ENCODE results near the gene ITPR2. TPM values are rescaled to one million over a fixed set of nuclear protein-coding genes. Genes with fewer than 3 reads are reported as not detected.

The ITPR2 gene
- polyA plus RNA-seq, 1 experiment, result 3.4 TPM

GRCh38 chr12:26688344-26688904 is 144.6 kb downstream of the ITPR2 start:
- H3K4me3 ChIP-seq (ENCODE audit: low read depth, low read length), result no peak overlapping the region
- ChIA-PET POLR2A (no interaction called here), CTCF (no interaction called here)
- H3K27ac ChIP-seq (ENCODE audit: low read depth, low read length), result no peak overlapping the region
- TF ChIP-seq CTCF (IDR thresholded peaks at IDR 0.05; ENCODE audit: low read depth, low read length), result no peak
- H3K27me3 ChIP-seq (ENCODE audit: control insufficient read depth, insufficient read depth, low read length), result no peaks in the 10 kb centered on the region
- H3K9me3 ChIP-seq (ENCODE audit: control insufficient read depth, insufficient read depth, low read length), result no peaks in the 10 kb centered on the region
- DNase-seq (ENCODE audit: low read depth, low spot score), result no peak

- no peak for TF ChIP-seq CTCF (IDR thresholded peaks at IDR 0.05; ENCODE audit: low read depth, low read length)
- no peak overlapping the region for H3K27ac ChIP-seq (ENCODE audit: low read depth, low read length)
- no peak for DNase-seq (ENCODE audit: low read depth, low spot score)
- no peaks in the 10 kb centered on the region for H3K9me3 ChIP-seq (ENCODE audit: control insufficient read depth, insufficient read depth, low read length)
- no peak overlapping the region for H3K4me3 ChIP-seq (ENCODE audit: low read depth, low read length)
- H3K27me3 ChIP-seq (ENCODE audit: control insufficient read depth, insufficient read depth, low read length), result no peaks in the 10 kb centered on the region
- ChIA-PET CTCF (no interaction called here), POLR2A (no interaction called here)
Measured at GRCh38 chr12:26686408-26686807, 146.6 kb downstream of the ITPR2 start.

GRCh38 chr12:26684101-26684500 is 148.9 kb downstream of the ITPR2 start:
- H3K4me3 ChIP-seq (ENCODE audit: low read depth, low read length), result no peak overlapping the region
- H3K9me3 ChIP-seq (ENCODE audit: control insufficient read depth, insufficient read depth, low read length), result no peaks in the 10 kb centered on the region
- no peak for DNase-seq (ENCODE audit: low read depth, low spot score)
- ChIA-PET CTCF (interaction anchor here (1.1 kb wide), 1 partner anchor 18 kb away, joined by 4 read pairs; no protein-coding TSS in a partner anchor), POLR2A (no interaction called here)
- H3K27me3 ChIP-seq (ENCODE audit: control insufficient read depth, insufficient read depth, low read length), result no peaks in the 10 kb centered on the region
- H3K27ac ChIP-seq (ENCODE audit: low read depth, low read length), result no peak overlapping the region
- TF ChIP-seq CTCF (IDR thresholded peaks at IDR 0.05; ENCODE audit: low read depth, low read length), result no peak

- Histone ChIP-seq H3K4me3 (ENCODE audit: low read depth, low read length) (no peak overlapping the region), H3K9me3 (ENCODE audit: control insufficient read depth, insufficient read depth, low read length) (no peaks in the 10 kb centered on the region), H3K27ac (ENCODE audit: low read depth, low read length) (no peak overlapping the region), H3K27me3 (ENCODE audit: control insufficient read depth, insufficient read depth, low read length) (no peaks in the 10 kb centered on the region)
- ChIA-PET POLR2A (no interaction called here), CTCF (interaction anchor here (1.1 kb wide), 1 partner anchor 18 kb away, joined by 4 read pairs; no protein-coding TSS in a partner anchor)
- no peak for DNase-seq (ENCODE audit: low read depth, low spot score)
- TF ChIP-seq CTCF (IDR thresholded peaks at IDR 0.05; ENCODE audit: low read depth, low read length), result no peak
Measured at GRCh38 chr12:26683443-26683842, 149.6 kb downstream of the ITPR2 start.

- POLR2A ChIA-PET, result no interaction called here
- CTCF ChIA-PET, result interaction anchor here (1.0 to 1.9 kb wide), 3 partner anchors 10 to 21 kb away, joined by 4 to 8 read pairs (median 5); no protein-coding TSS in a partner anchor
Measured at GRCh38 chr12:26680727-26681455, 152.1 kb downstream of the ITPR2 start.

More at GRCh38 chr12:26680727-26681455, 152.1 kb downstream of the ITPR2 start:
- Histone ChIP-seq H3K9me3 (ENCODE audit: control insufficient read depth, insufficient read depth, low read length) (no peaks in the 10 kb centered on the region), H3K27me3 (ENCODE audit: control insufficient read depth, insufficient read depth, low read length) (no peaks in the 10 kb centered on the region), H3K27ac (ENCODE audit: low read depth, low read length) (no peak overlapping the region), H3K4me3 (ENCODE audit: low read depth, low read length) (no peak overlapping the region)
- peak; percentile 52 for DNase-seq (ENCODE audit: low read depth, low spot score)
- TF ChIP-seq CTCF (IDR thresholded peaks at IDR 0.05; ENCODE audit: low read depth, low read length), result no peak
